Neural cell (in vitro differentiated cells): Measurements from ENCODE around the gene KNOP1. TPM values are rescaled to one million over a fixed set of nuclear protein-coding genes. Genes with fewer than 3 reads are reported as not detected.

Source experiments
- H2AFZ ChIP-seq: fragments of 200-600, 300-800 bp; sonication (generic), shearing (Covaris generic); 2 replicates; pipeline ENCODE4 v1.6.0; 2014; ENCODE audit warnings: low read depth, mild to moderate bottlenecking, antibody characterized with exemption, low read length, moderate library complexity
- H3F3A ChIP-seq: fragments of 200-600 bp; shearing (Covaris generic); 2 replicates; pipeline ENCODE4 v1.6.1; 2016; ENCODE audit warnings: mild to moderate bottlenecking, moderate library complexity, mixed read lengths, antibody characterized with exemption, low read length; ENCODE audit not compliant: insufficient read depth, poor library complexity, severe bottlenecking
- H3K27ac ChIP-seq: fragments of 200-600, 300-800 bp; sonication (generic), shearing (Covaris generic); 2 replicates; pipeline ENCODE4 v1.5.1; 2014; ENCODE audit warnings: mild to moderate bottlenecking, low read length, moderate library complexity
- H3K27me3 ChIP-seq: fragments of 300-800, 200-600 bp; sonication (generic), shearing (Covaris generic); 2 replicates; pipeline ENCODE4 v1.6.0; 2014; ENCODE audit warnings: mild to moderate bottlenecking, low read depth, low read length, moderate library complexity; ENCODE audit not compliant: insufficient read depth
- H3K36me3 ChIP-seq: fragments of 300-800, 200-600 bp; sonication (generic), shearing (Covaris generic); 2 replicates; pipeline ENCODE4 v1.5.1; 2014; ENCODE audit warnings: mild to moderate bottlenecking, antibody characterized with exemption, low read length, moderate library complexity; ENCODE audit not compliant: insufficient read depth
- H3K4me2 ChIP-seq: fragments of 300-800, 200-600 bp; sonication (generic), shearing (Covaris generic); 2 replicates; pipeline ENCODE4 v1.6.0; 2014; ENCODE audit warnings: mild to moderate bottlenecking, low read length
- H3K4me3 ChIP-seq: fragments of 300-800, 200-600 bp; sonication (generic), shearing (Covaris generic); 2 replicates; pipeline ENCODE4 v1.5.1; 2014; ENCODE audit warnings: mild to moderate bottlenecking, low read length, moderate library complexity
- H3K79me2 ChIP-seq: fragments of 200-600 bp; shearing (Covaris generic); replicated peaks from 2 replicates; pipeline ENCODE4 v1.6.0; 2014; ENCODE audit warnings: mild to moderate bottlenecking, low read length, moderate library complexity; ENCODE audit not compliant: insufficient read depth
- H3K9ac ChIP-seq: fragments of 300-800, 200-600 bp; sonication (generic), shearing (Covaris generic); 2 replicates; pipeline ENCODE4 v1.6.1; 2016; ENCODE audit warnings: mild to moderate bottlenecking, low read length, mixed read lengths
- H3K9me2 ChIP-seq: fragments of 200-600 bp; shearing (Covaris generic); 2 replicates; pipeline ENCODE4 v1.6.1; 2016; ENCODE audit warnings: mild to moderate bottlenecking, low read length, mixed read lengths; ENCODE audit not compliant: insufficient read depth
- H3K9me3 ChIP-seq: fragments of 200-600, 300-800 bp; sonication (generic), shearing (Covaris generic); 2 replicates; pipeline ENCODE4 v1.6.1; 2016; ENCODE audit warnings: mild to moderate bottlenecking, mixed run types, low read length, moderate library complexity, mixed read lengths
- H4K20me1 ChIP-seq: fragments of 200-600 bp; shearing (Covaris generic); 2 replicates; pipeline ENCODE4 v1.6.1; 2016; ENCODE audit warnings: mild to moderate bottlenecking, mixed run types; ENCODE audit not compliant: insufficient read depth
- CTCF ChIP-seq: fragments of 450-650 bp; IDR thresholded peaks from 2 replicates; pipeline ENCODE4 v1.5.1; 2014; ENCODE audit warnings: antibody characterized with exemption, mild to moderate bottlenecking, moderate library complexity; ENCODE audit not compliant: poor library complexity, severe bottlenecking
- EP300 ChIP-seq: fragments of 450-650 bp; conservative IDR thresholded peaks from 2 replicates; pipeline ENCODE4 v1.6.1; 2014; ENCODE audit warnings: antibody characterized with exemption, mild to moderate bottlenecking, moderate library complexity; ENCODE audit not compliant: poor library complexity, severe bottlenecking
- EZH2 ChIP-seq: fragments of 200-600, 300-800 bp; shearing (Covaris generic), sonication (generic); IDR thresholded peaks from 2 replicates; pipeline ENCODE4 v1.6.1; 2014; ENCODE audit warnings: antibody characterized with exemption, low read length, borderline replicate concordance, mild to moderate bottlenecking; ENCODE audit not compliant: insufficient read depth, poor library complexity, severe bottlenecking
- POLR2AphosphoS5 ChIP-seq: IDR thresholded peaks from 2 replicates; pipeline ENCODE4 v1.6.1; 2012
- RAD21 ChIP-seq: fragments of 450-650 bp; conservative IDR thresholded peaks from 2 replicates; pipeline ENCODE4 v1.6.1; 2014; ENCODE audit warnings: antibody characterized with exemption, mild to moderate bottlenecking, moderate library complexity
- SMC3 ChIP-seq: fragments of 450-650 bp; conservative IDR thresholded peaks from 2 replicates; pipeline ENCODE4 v1.6.1; 2014; ENCODE audit warnings: antibody characterized with exemption, mild to moderate bottlenecking, moderate library complexity; ENCODE audit not compliant: poor library complexity
- TAF1 ChIP-seq: IDR thresholded peaks from 2 replicates; pipeline ENCODE4 v1.6.1; 2012; ENCODE audit warnings: low read depth
- polyA plus RNA-seq: library from polyadenylated mRNA; depleted of rRNA; stranded (reverse); fragments of >200 nt; gene quantifications from 2 replicates; pipeline ENCODE4 v1.2.3, GENCODE V29; 2014
- TF ChIP-seq, protein P1 (sequence below): IDR thresholded peaks from 2 replicates; pipeline ENCODE4 v1.6.1; 2012; ENCODE audit warnings: borderline replicate concordance

The KNOP1 gene
- polyA plus RNA-seq, 1 donor from 2014 or later, result 40.1 TPM

DNA sequence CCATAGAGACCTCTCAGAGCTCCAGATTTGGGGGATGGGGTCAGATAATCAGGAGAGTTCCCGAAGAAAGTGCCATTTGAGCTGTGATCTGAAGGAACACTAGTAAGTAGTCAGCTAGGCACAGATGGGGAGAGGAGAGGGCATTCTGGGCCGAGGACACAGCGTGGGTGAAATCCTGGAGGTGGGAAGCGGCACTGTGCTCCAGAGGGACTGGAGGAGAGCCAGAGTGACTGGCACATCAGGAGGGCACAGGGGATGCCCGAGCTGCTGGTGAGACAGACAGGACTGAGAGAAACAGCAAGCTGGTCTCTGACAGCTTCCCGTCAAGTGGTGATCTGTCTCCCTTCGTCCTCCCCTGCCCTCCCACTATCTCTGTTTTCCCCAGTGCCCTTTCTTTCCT is 40.6 kb downstream of the KNOP1 start:
- Histone ChIP-seq H3F3A (no peaks in the 10 kb centered on the region), H3K9ac (no peak overlapping the region), H3K36me3 (no peaks in the 10 kb centered on the region), H3K4me3 (no peak overlapping the region), H4K20me1 (no peaks in the 10 kb centered on the region), H3K4me2 (no peak overlapping the region), H3K9me2 (no peaks in the 10 kb centered on the region), H3K79me2 (no peaks in the 10 kb centered on the region), H2AFZ (no peak overlapping the region), H3K27me3 (no peaks in the 10 kb centered on the region), H3K27ac (no peak overlapping the region), H3K9me3 (no peaks in the 10 kb centered on the region)
- no peak for TF ChIP-seq EZH2
- no peak for TF ChIP-seq SMC3
- no peak for TF ChIP-seq EP300
- TF ChIP-seq POLR2AphosphoS5, result no peak
- TF ChIP-seq TAF1, result no peak
- no peak for TF ChIP-seq RAD21

GRCh38 chr16:19674485-19674884 is 43.5 kb downstream of the KNOP1 start:
- no peaks in the 10 kb centered on the region for H3K9me2 ChIP-seq
- H3K79me2 ChIP-seq, result no peaks in the 10 kb centered on the region
- H3K4me3 ChIP-seq, result no peak overlapping the region
- no peaks in the 10 kb centered on the region for H4K20me1 ChIP-seq
- H3K27ac ChIP-seq, result no peak overlapping the region
- H2AFZ ChIP-seq, result no peak overlapping the region
- no peak overlapping the region for H3K9ac ChIP-seq
- H3F3A ChIP-seq, result no peaks in the 10 kb centered on the region
- H3K4me2 ChIP-seq, result no peak overlapping the region
- no peaks in the 10 kb centered on the region for H3K27me3 ChIP-seq
- H3K36me3 ChIP-seq, result no peaks in the 10 kb centered on the region
- no peaks in the 10 kb centered on the region for H3K9me3 ChIP-seq
- TF ChIP-seq, protein P1, sequence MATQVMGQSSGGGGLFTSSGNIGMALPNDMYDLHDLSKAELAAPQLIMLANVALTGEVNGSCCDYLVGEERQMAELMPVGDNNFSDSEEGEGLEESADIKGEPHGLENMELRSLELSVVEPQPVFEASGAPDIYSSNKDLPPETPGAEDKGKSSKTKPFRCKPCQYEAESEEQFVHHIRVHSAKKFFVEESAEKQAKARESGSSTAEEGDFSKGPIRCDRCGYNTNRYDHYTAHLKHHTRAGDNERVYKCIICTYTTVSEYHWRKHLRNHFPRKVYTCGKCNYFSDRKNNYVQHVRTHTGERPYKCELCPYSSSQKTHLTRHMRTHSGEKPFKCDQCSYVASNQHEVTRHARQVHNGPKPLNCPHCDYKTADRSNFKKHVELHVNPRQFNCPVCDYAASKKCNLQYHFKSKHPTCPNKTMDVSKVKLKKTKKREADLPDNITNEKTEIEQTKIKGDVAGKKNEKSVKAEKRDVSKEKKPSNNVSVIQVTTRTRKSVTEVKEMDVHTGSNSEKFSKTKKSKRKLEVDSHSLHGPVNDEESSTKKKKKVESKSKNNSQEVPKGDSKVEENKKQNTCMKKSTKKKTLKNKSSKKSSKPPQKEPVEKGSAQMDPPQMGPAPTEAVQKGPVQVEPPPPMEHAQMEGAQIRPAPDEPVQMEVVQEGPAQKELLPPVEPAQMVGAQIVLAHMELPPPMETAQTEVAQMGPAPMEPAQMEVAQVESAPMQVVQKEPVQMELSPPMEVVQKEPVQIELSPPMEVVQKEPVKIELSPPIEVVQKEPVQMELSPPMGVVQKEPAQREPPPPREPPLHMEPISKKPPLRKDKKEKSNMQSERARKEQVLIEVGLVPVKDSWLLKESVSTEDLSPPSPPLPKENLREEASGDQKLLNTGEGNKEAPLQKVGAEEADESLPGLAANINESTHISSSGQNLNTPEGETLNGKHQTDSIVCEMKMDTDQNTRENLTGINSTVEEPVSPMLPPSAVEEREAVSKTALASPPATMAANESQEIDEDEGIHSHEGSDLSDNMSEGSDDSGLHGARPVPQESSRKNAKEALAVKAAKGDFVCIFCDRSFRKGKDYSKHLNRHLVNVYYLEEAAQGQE, result no peak
- TF ChIP-seq CTCF (no peak), POLR2AphosphoS5 (no peak)

DNA sequence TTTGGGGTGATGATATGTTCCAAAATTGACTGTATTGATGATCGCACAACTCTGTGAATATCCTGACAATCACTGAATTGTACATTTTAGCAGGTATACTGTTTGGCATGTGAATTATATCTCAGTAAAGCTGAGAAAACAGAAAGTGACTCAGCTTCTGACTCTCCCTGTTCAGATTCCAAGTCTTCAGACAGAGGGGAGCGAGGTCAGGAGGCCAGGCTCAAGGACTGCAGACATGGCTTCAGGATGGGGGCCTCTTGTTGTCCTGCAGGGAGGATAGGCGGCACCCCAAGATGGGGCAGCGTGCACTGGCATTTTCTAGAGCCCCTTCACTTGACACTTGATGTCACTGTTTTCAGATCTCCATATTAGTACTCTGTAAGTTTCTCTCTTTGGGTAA is 45.6 kb downstream of the KNOP1 start:
- Histone ChIP-seq H3K9me2 (no peaks in the 10 kb centered on the region), H3K9ac (no peak overlapping the region), H3K9me3 (no peaks in the 10 kb centered on the region), H3F3A (no peaks in the 10 kb centered on the region), H3K27me3 (no peaks in the 10 kb centered on the region), H3K79me2 (no peaks in the 10 kb centered on the region), H3K4me2 (no peak overlapping the region), H3K27ac (no peak overlapping the region), H4K20me1 (no peaks in the 10 kb centered on the region), H3K36me3 (no peaks in the 10 kb centered on the region), H3K4me3 (no peak overlapping the region), H2AFZ (no peak overlapping the region)
- TF ChIP-seq RAD21 (no peak), POLR2AphosphoS5 (no peak), EZH2 (no peak), TAF1 (no peak), EP300 (no peak), CTCF (no peak), SMC3 (no peak)
- TF ChIP-seq, protein P1, result no peak
